HL-60/S4 (cell line): ENCODE data around the gene KATNA1.
"Not testable (repeated sequence)": the region's sequence is repeated elsewhere in the genome, so short reads cannot be mapped to it uniquely, and the experiment has no call there.

Experiments used
- in situ Hi-C: fragments of 300-500 bp; cut with MboI; formaldehyde crosslinking; loops from 2 replicates; pipeline ENCODE4 v1.14.3; 2022; ENCODE audit warnings: low sequenced_read_pairs

KATNA1 gene

GRCh38 chr6:149648148-149649145 is at the start of gene KATNA1:
TSS of gene KATNA1 (minus strand) at chr6:149648714. CDS start at chr6:149638547, 10,167 bp downstream.
- in situ Hi-C loops: no loop called here

DNA sequence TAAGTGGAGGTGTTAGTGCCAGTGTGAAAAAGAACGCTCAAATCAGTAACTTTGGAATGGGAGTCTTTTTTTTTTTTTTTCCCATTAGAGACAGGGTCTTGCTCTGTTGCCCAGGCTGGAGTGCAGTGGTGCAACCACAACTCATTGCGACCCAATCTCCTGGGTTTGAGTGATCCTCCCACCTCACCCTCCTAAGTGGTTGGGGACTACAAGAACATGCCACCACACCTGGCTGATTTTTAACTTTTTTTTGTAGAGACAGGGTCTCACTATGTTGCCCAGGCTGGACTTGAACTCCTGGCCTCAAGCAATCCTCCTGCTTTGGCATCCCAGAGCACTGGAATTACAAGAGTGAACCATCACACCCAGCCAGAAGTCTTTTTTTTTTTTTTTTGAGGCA is 49.7 kb upstream of the KATNA1 start:
- in situ Hi-C loops: no loop called here

- in situ Hi-C loops: no loop called here
Measured at GRCh38 chr6:149696901-149697300, 48.4 kb upstream of the KATNA1 start.

DNA sequence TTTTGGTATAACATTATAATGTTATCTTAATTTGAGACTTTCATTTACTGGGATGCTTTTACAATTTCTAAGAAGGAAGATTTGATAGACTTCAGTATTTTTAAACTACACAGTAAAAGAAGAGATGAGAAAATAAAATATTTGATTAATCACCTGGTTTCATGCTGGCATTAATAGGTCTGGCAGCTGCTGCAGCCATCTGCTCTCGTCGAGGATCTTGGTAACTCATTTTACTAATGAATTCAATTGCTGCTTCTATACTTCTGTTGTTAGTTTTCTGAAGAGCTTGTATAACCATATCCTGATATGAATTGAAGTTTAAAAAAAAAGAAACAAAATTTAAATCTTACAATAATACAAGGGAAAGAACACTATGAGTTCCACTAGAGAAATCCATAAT is 46.4 kb upstream of the KATNA1 start:
- in situ Hi-C loops: no loop called here

GRCh38 chr6:149691201-149691600 is 42.7 kb upstream of the KATNA1 start:
- in situ Hi-C loops: no loop called here

DNA sequence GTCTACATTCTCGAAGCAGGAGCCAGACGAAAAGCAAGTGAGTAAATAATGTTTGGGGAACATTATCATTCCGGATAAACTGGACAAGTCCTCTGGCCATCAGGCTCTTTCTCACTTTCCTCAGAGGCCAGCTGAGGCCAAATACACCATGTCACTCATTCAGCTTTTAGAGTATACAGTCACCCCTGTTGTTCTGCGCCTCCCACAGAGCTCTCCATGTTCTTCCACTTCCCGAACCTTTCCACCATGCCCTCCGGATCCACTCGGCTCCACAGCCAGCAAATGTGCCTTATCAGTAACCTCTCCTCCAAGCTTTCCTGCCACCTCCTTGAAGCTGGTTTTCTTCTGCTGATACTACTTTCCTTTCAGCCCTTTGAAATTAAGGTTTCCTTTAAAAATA is 37.7 kb upstream of the KATNA1 start:
- in situ Hi-C loops: no loop called here

DNA sequence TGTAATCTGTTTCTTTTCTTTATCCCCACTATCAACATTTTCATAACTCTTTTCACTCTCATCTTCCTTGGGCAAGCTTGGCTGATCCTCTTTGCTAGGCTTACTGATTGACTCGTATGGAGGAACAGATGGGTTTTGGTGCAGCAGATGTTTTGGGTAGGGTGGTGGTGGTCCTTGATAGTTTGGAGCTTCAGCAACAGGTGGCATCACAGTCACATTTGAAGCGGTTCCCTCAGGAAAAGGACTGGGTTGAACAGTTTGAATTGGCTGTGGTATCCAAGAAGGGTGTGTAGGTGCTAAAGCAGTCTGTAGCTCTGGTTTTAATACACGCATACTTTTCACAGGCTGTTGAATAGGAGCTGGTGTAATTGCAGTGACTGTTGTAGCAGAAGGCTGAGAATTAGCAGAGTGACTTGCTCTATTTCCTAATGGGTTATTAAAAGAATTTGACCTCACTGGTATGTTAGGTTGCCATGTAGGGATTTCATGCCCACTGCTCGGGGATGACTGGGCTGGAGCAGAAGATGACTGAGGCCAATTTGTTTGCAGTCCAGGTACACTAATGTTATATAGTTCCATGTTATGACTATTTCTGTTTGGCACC is 34.8 kb upstream of the KATNA1 start:
- in situ Hi-C loops: no loop called here

DNA sequence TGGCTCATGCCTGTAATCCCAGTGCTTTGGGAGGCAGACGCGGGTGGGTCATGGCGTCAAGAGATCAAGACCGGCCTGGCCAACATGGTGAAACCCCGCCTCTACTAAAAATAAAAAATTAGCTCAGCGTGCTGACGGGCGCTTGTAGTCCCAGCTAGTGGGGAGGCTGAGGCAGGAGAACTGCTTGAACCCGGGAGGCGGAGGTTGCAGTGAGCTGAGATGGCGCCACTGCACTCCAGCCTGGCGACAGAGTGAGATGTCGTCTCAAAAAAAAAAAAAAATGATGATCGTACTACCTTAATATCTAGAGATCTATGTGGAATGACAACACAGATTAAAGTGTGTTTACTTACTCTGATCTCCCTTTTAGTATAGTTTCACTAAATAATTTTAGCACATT is 33.3 kb upstream of the KATNA1 start:
- in situ Hi-C loops: not testable (repeated sequence)

GRCh38 chr6:149681209-149681608 is 32.7 kb upstream of the KATNA1 start:
- in situ Hi-C loops: no loop called here

DNA sequence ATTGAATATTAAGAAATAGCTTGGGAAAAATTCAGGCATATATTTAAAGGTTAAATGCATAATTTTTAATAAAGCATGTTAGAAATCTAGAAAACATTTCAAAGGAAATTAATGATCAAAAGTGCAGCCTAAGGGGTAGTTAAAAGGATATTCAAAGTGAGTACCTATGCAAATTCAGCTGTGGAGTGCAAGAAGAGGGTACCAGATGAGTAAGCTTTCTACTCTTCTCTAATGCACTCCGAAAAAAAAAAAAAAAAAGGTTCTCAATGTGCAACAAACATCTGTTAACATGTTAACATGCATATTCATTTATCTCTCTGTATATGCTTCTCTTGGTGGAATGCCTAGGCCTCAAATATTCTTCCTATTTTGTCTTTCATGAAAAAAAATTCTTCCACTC is 32.0 kb upstream of the KATNA1 start:
- in situ Hi-C loops: no loop called here

GRCh38 chr6:149672265-149672664 is 23.8 kb upstream of the KATNA1 start:
- in situ Hi-C loops: not testable (repeated sequence)

DNA sequence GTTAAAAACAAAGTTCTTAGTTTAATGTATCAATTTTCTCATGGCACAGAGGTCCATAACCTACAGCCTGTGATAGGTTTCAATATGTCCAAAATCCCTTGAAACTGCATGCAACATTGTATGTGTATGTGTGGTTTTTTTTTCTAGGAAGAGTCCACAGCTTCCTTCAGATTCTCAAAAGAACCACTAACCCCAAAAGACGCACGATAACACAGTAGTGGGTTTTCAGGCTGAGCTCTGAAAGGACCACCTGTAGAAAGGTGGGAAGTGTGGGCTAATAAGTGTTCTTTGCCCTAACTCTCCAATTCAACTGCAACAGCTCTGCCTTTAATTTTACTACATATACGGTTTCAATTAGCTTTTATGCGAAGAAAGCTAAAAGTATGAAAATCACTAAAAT is 11.5 kb upstream of the KATNA1 start:
- in situ Hi-C loops: no loop called here

GRCh38 chr6:149657441-149657840 is 8.9 kb upstream of the KATNA1 start:
- in situ Hi-C loops: no loop called here

GRCh38 chr6:149651056-149651455 is 2.5 kb upstream of the KATNA1 start:
- in situ Hi-C loops: no loop called here

DNA sequence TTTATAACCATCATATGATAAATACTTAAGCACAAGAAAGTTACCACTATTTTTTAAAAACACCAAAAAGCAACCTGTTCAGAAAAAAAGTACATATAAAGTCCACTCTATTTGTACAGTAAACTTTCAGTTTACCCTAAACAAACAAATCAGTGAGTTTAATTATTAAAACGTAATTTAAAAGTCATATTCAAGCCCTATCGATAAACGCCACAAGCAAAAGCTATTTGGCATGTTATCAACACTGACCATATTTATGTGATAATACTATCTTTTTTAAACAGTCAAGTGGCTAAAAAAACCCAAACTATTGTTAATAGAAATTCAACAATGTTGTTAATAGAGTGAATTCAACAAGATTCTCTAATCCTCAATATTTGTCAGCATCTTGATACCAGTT is 1.9 kb downstream of the KATNA1 start:
- in situ Hi-C loops: no loop called here

- in situ Hi-C loops: no loop called here
Measured at GRCh38 chr6:149642829-149643580, 5.5 kb downstream of the KATNA1 start.

DNA sequence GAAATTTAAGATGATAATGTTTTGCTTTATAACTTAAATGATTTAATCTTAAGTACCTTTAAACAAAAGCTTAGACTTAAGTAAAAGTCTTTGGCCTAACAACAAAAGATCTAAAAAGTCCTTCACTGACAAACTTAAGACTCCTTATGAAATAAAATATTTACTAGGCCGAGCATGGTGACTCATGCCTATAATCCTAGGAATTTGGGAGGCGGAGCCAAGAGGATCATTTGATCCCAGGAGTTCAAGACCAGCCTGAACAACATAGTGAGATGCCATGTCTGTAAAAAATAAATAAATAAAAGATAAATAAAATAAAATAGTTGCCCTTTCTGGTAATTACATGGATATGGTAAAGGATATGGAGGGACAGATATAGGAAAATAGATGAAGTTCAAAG is 12.4 kb downstream of the KATNA1 start:
- in situ Hi-C loops: no loop called here

DNA sequence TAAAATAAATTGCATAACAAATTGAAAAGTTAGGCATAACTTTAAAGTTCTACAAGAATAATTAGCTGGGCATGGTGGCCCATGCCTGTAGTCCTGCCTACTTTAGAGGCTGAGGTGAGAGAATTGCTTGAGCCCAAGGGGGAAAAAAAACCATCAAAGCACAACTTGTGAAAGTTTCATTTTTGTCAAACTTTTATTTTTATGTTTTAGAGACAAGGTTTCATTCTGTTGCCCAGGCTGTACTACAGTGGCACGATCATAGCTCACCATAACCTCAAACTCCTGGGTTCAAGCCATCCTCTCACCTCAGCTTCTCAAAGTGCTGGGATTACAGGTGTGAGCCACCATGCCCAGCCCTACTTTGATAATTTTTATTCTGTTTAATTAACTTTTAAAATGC is 14.2 kb downstream of the KATNA1 start:
- in situ Hi-C loops: no loop called here

DNA sequence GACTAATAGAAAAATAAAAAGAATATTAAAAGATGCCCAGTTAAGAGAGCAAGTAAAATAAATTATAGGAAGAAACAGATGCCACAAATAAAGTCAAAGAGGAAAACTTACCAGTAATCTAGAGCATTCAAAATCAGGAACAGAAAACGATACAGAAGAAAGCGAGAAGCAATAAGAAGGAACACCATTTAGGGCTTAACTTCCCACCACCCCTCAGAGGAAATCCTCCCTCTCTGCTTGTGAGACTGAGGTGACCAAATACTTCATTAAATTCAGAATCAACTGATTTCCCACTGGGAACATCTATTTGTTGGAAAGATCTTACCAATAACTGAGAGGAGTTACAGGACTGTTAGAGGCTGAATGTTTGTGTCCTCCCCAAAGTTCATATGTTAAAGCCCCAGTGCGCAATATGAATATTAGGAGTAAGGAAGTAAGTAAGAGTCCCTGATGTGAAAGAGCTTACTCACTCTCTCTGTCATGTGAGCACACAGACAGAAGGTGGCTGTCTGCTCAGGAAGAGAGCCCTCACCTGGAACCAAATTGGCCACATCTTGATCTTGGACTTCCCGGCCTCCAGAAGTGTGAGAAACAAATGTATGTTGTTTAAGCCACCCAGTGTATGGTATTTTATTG is 19.5 kb downstream of the KATNA1 start:
- in situ Hi-C loops: no loop called here

GRCh38 chr6:149627672-149628071 is 20.8 kb downstream of the KATNA1 start:
- in situ Hi-C loops: no loop called here

- in situ Hi-C loops: no loop called here
Measured at GRCh38 chr6:149615805-149616204, 32.7 kb downstream of the KATNA1 start.
